ENCODE data around the gene LARP4B.

Gene LARP4B

GRCh38 chr10:759898-760477 is 171.5 kb downstream of the LARP4B start:
- no peak for DNase-seq
